ENCODE data around the gene MED4. TPM values are rescaled to one million over a fixed set of nuclear protein-coding genes. Genes with fewer than 3 reads are reported as not detected.
"Not testable (repeated sequence)": the region's sequence is repeated elsewhere in the genome, so short reads cannot be mapped to it uniquely, and the experiment has no call there.

Gene MED4
- total and polyA plus RNA-seq, 2 donors from 2014 or later: 50.8 to 54.3 TPM

- Histone ChIP-seq H3K27ac (ENCODE audit: low read depth in 2 of 2, low read length in 2 of 2) (no peak overlapping the region), H3K27me3 (ENCODE audit: control insufficient read depth, insufficient read depth, low read length) (no peaks in the 10 kb centered on the region), H3K4me1 (ENCODE audit: control insufficient read depth in 2 of 3, insufficient read depth in 2 of 3, low read depth in 1 of 3, low read length in 3 of 3) (no peaks in the 10 kb centered on the region), H3K36me3 (ENCODE audit: control insufficient read depth in 2 of 3, insufficient read depth in 3 of 3, low read length in 3 of 3) (peaks cover 19 to 39% (median 24%) of the 10 kb centered on the region in 3 donors), H3K4me3 (ENCODE audit: low read length in 3 of 3) (no peak overlapping the region), H3K9ac (ENCODE audit: low read length in 3 of 3) (no peak overlapping the region), H3K9me3 (ENCODE audit: control insufficient read depth in 2 of 3, insufficient read depth in 1 of 3, low read length in 3 of 3) (peaks cover 4 to 30% (median 5%) of the 10 kb centered on the region in 3 donors)
- intact Hi-C loops (cut with DNase I): no loop called here
- peak; percentile 5 for TF ChIP-seq CTCF (IDR thresholded peaks at IDR 0.05; ENCODE audit: borderline replicate concordance, extremely low read depth, insufficient read depth)
- FAIRE-seq: no peak
- DNase-seq: no peak
These were observed 26.9 kb downstream of the MED4 start for GRCh38 chr13:48068036-48068435.

- DNase-seq: no peak
- FAIRE-seq: no peak
- Histone ChIP-seq H3K36me3 (ENCODE audit: control insufficient read depth in 2 of 3, insufficient read depth in 3 of 3, low read length in 3 of 3) (peaks cover 14 to 24% (median 15%) of the 10 kb centered on the region in 3 donors), H3K4me3 (ENCODE audit: low read length in 3 of 3) (no peak overlapping the region), H3K27me3 (ENCODE audit: control insufficient read depth, insufficient read depth, low read length) (no peaks in the 10 kb centered on the region), H3K9ac (ENCODE audit: low read length in 3 of 3) (no peak overlapping the region), H3K27ac (ENCODE audit: low read depth in 2 of 2, low read length in 2 of 2) (no peak overlapping the region), H3K4me1 (ENCODE audit: control insufficient read depth in 2 of 3, insufficient read depth in 2 of 3, low read depth in 1 of 3, low read length in 3 of 3) (no peaks in the 10 kb centered on the region), H3K9me3 (ENCODE audit: control insufficient read depth in 2 of 3, insufficient read depth in 1 of 3, low read length in 3 of 3) (peaks cover 4 to 30% (median 5%) of the 10 kb centered on the region in 3 donors)
- TF ChIP-seq CTCF (IDR thresholded peaks at IDR 0.05; ENCODE audit: borderline replicate concordance, extremely low read depth, insufficient read depth): no peak
- intact Hi-C loops (cut with DNase I): no loop called here
These were observed 28.5 kb downstream of the MED4 start for GRCh38 chr13:48066310-48066989.

GRCh38 chr13:48059951-48060350 is 35.0 kb downstream of the MED4 start:
- H3K9me3 ChIP-seq (ENCODE audit: control insufficient read depth in 2 of 3, insufficient read depth in 1 of 3, low read length in 3 of 3); H3K9ac ChIP-seq (ENCODE audit: low read length in 3 of 3); H3K36me3 ChIP-seq (ENCODE audit: control insufficient read depth in 2 of 3, insufficient read depth in 3 of 3, low read length in 3 of 3); DNase-seq; FAIRE-seq; H3K27ac ChIP-seq (ENCODE audit: low read depth in 2 of 2, low read length in 2 of 2); H3K27me3 ChIP-seq (ENCODE audit: control insufficient read depth, insufficient read depth, low read length); H3K4me1 ChIP-seq (ENCODE audit: control insufficient read depth in 2 of 3, insufficient read depth in 2 of 3, low read depth in 1 of 3, low read length in 3 of 3); H3K4me3 ChIP-seq (ENCODE audit: low read length in 3 of 3); intact Hi-C loops (cut with DNase I): not testable (repeated sequence)

GRCh38 chr13:48058536-48058935 is 36.4 kb downstream of the MED4 start:
- FAIRE-seq; H3K36me3 ChIP-seq (ENCODE audit: control insufficient read depth in 2 of 3, insufficient read depth in 3 of 3, low read length in 3 of 3); H3K4me3 ChIP-seq (ENCODE audit: low read length in 3 of 3); H3K9me3 ChIP-seq (ENCODE audit: control insufficient read depth in 2 of 3, insufficient read depth in 1 of 3, low read length in 3 of 3); DNase-seq; H3K27ac ChIP-seq (ENCODE audit: low read depth in 2 of 2, low read length in 2 of 2); intact Hi-C loops (cut with DNase I); H3K9ac ChIP-seq (ENCODE audit: low read length in 3 of 3); H3K4me1 ChIP-seq (ENCODE audit: control insufficient read depth in 2 of 3, insufficient read depth in 2 of 3, low read depth in 1 of 3, low read length in 3 of 3); H3K27me3 ChIP-seq (ENCODE audit: control insufficient read depth, insufficient read depth, low read length): not testable (repeated sequence)
